ACC112 (cell line): Measurements from ENCODE around the gene CES5A.
"Not testable (repeated sequence)": the region's sequence is repeated elsewhere in the genome, so short reads cannot be mapped to it uniquely, and the experiment has no call there.

Source experiments
- H2AFZ ChIP-seq: fragments of 200-600 bp; sonication (generic); one replicate; pipeline ENCODE4 v1.6.0; 2017; ENCODE audit warnings: antibody characterized with exemption, low read length; ENCODE audit not compliant: unreplicated experiment
- H3K27ac ChIP-seq: fragments of 200-600 bp; sonication (generic); 2 replicates; pipeline ENCODE4 v1.5.1; 2014; ENCODE audit warnings: low read depth, mild to moderate bottlenecking, antibody characterized with exemption, low read length, moderate library complexity
- H3K27me3 ChIP-seq: fragments of 200-600 bp; sonication (generic); 2 replicates; pipeline ENCODE4 v1.6.1; 2014; ENCODE audit warnings: mild to moderate bottlenecking, antibody characterized with exemption, low read length, moderate library complexity, mixed read lengths; ENCODE audit not compliant: insufficient read depth
- H3K36me3 ChIP-seq: fragments of 200-600 bp; sonication (generic); 2 replicates; pipeline ENCODE4 v1.6.1; 2016; ENCODE audit warnings: mild to moderate bottlenecking, antibody characterized with exemption, low read length, moderate library complexity, mixed read lengths; ENCODE audit not compliant: insufficient read depth
- H3K4me1 ChIP-seq: fragments of 200-600 bp; sonication (generic); one replicate; pipeline ENCODE4 v1.6.1; 2016; ENCODE audit warnings: low read length, mixed read lengths; ENCODE audit not compliant: insufficient read depth, unreplicated experiment, control insufficient read depth
- H3K4me3 ChIP-seq: fragments of 200-600 bp; sonication (generic); 2 replicates; pipeline ENCODE4 v1.5.1; 2014; ENCODE audit warnings: mild to moderate bottlenecking, low read depth, low read length
- H3K79me2 ChIP-seq: fragments of 200-600 bp; sonication (generic); one replicate; pipeline ENCODE4 v1.6.0; 2016; ENCODE audit warnings: low read length; ENCODE audit not compliant: control insufficient read depth, unreplicated experiment, insufficient read depth

The CES5A gene

DNA sequence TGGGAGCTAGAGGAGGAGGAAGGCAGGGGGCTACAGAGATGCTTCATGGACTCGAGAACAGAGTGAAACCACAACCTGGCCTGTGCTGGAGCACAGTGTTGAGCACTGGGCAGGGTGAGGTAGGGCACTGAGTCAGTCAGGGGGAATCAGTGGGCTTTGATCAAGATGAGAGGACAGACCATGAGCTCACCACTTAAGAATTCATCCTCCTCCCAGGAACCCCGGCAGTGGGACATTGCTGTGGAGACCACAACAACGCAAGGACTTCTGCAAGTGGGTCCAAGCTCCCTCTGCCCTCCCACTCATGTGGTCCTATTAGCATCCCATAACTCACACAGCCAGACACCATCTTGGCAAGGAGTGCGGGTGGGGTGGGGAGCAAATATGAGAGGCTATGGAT lies 1.7 kb upstream of the CES5A start:
- Histone ChIP-seq H2AFZ (no peak overlapping the region), H3K4me3 (no peak overlapping the region), H3K79me2 (no peaks in the 10 kb centered on the region)

DNA sequence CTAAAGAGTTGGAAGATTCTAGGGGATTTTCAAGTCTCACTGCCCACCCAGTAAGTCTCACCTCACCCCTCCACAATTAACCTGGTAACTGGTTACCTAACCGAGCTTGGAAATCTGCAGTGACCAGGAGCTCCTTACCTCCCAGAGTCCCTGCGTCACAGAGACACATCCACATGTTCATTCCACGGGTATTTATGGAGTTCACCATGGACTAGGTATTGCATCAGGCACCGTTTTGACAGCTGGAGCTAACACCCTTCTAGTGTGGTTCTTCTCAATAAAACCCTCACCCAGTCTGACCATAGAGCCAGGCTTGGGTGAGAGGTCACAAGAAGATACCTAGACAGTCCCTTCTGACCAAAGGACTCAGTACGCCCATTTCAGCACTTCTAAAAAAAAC lies 2.1 kb downstream of the CES5A start:
- Histone ChIP-seq H3K27ac (no peak overlapping the region), H3K36me3 (no peaks in the 10 kb centered on the region), H3K4me3 (no peak overlapping the region), H3K27me3 (no peaks in the 10 kb centered on the region), H3K4me1 (no peaks in the 10 kb centered on the region), H3K79me2 (no peaks in the 10 kb centered on the region), H2AFZ (no peak overlapping the region)

More for the DNA sequence above, 1.7 kb upstream of the CES5A start:
- no peaks in the 10 kb centered on the region for H3K4me1 ChIP-seq
- H3K36me3 ChIP-seq: no peaks in the 10 kb centered on the region
- H3K27ac ChIP-seq: no peak overlapping the region
- no peaks in the 10 kb centered on the region for H3K27me3 ChIP-seq

DNA sequence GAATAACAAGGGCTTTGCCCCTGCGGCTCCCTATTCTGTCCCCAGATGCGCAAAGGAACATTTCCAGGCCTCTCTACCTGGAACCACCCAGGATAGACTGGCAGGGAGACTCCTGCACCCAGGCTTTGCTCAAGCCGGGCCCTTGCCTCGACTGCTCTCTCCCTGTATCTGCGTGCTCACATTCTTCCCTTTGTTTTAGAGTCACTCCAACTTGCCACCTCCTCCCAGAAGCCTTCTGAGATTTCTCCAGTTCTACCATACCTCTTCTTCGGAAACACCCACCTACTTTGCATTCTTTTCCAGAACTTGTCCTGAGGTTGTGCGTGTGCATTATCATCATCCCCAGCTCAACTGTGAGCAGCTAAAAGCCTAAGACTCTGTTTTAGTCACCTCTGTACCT lies 3.0 kb downstream of the CES5A start:
- Histone ChIP-seq H2AFZ (no peak overlapping the region), H3K79me2 (no peaks in the 10 kb centered on the region), H3K27ac (no peak overlapping the region), H3K4me3 (no peak overlapping the region), H3K27me3 (no peaks in the 10 kb centered on the region), H3K36me3 (no peaks in the 10 kb centered on the region), H3K4me1 (no peaks in the 10 kb centered on the region)

DNA sequence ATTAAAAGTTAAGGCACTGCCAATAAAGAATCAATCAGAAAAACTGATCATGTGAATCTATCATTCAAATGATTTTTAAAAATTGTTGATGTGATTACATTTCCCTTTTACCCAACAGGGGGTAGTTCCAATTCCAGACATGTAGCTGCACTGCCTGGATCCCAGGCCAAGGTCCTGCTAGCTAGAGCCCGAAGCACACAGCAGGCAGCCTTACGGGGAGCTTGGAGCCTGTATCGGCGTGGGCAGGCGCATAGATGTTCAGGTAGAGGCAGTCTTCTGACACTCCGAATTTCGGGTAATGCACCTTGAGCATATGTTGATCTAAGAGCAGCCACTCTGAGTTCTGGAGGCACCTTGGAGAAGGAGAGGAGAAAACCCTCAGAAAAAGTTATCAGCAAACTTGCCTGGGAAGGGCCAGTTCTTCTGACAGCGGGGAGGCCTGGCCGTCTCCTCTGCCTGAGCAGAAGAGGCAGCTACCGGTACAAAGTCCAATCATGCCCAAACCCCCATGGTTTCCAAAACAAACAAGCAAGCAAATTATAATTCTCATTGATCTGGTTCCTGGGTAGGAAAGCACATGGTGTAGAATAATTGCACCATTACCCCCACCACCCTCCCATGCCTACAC lies 3.6 kb downstream of the CES5A start:
- Histone ChIP-seq H2AFZ (no peak overlapping the region), H3K4me1 (no peaks in the 10 kb centered on the region), H3K4me3 (no peak overlapping the region), H3K36me3 (no peaks in the 10 kb centered on the region), H3K79me2 (no peaks in the 10 kb centered on the region), H3K27me3 (no peaks in the 10 kb centered on the region), H3K27ac (no peak overlapping the region)

DNA sequence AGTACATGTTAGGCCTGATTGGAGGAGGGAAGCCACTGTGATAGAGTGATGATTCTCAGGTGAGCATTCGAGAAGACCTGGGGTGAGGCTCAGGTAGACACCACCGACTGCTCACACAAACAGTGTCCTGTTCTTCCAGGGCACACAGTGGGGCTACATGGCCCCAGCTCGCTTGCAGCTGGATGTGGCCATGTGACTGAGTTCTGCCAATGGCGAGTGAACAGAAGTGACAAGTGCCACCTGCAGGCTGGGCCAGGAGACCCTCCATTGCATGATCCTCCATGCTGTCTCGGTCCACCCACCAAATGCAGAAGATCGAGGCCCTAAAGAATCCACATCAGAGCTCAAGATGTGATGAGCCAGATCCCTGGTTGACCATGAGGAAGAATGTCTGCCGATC lies 6.2 kb downstream of the CES5A start:
- Histone ChIP-seq H3K79me2 (no peaks in the 10 kb centered on the region), H3K36me3 (no peaks in the 10 kb centered on the region), H3K27me3 (no peaks in the 10 kb centered on the region), H3K27ac (no peak overlapping the region), H2AFZ (no peak overlapping the region), H3K4me3 (no peak overlapping the region), H3K4me1 (no peaks in the 10 kb centered on the region)

DNA sequence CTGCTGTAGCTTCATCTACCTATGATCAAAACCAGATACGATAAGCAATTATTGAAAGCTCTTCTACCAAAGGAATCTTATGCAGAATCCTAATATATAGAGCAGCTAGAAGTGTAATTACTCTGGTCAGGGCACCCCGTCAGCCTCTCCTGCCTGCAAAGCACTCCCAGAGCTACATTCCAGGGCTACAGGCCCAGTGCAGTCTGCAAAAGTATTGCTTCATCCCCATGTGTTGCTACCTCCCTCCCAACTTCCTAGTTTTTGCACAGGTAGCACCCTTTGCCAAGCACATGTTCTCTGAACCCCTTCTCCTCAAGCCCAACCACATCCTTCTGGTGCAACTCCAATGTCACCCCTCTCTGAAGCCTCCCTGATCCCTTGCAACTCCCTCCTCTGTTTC lies 7.0 kb downstream of the CES5A start:
- Histone ChIP-seq H3K27me3 (no peaks in the 10 kb centered on the region), H3K4me1 (no peaks in the 10 kb centered on the region), H2AFZ (no peak overlapping the region), H3K4me3 (no peak overlapping the region), H3K27ac (no peak overlapping the region), H3K79me2 (no peaks in the 10 kb centered on the region), H3K36me3 (no peaks in the 10 kb centered on the region)

DNA sequence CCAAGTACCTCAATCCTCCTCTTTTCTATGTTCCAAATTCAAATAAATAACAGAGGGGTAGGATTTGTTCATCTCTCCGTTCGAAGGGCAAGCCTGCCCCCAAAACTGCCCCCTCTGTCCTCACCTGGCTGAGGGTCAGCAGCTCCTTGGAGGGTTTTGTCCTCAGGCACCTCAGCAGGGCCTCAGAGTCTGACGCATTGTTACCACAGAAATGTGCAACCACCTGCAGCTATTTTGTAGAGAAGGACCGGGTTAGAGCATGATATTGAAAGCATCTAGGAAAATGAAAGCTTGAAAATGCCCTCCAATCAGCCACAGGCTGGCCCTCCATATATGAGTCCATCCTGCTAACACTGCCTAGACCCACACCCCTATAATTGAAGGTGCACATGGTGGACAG lies 13.9 kb downstream of the CES5A start:
- H2AFZ ChIP-seq: no peak overlapping the region
- H3K27me3 ChIP-seq: no peaks in the 10 kb centered on the region
- no peak overlapping the region for H3K27ac ChIP-seq
- H3K36me3 ChIP-seq: no peaks in the 10 kb centered on the region
- H3K4me1 ChIP-seq: no peaks in the 10 kb centered on the region
- H3K79me2 ChIP-seq: no peaks in the 10 kb centered on the region
- H3K4me3 ChIP-seq: no peak overlapping the region

DNA sequence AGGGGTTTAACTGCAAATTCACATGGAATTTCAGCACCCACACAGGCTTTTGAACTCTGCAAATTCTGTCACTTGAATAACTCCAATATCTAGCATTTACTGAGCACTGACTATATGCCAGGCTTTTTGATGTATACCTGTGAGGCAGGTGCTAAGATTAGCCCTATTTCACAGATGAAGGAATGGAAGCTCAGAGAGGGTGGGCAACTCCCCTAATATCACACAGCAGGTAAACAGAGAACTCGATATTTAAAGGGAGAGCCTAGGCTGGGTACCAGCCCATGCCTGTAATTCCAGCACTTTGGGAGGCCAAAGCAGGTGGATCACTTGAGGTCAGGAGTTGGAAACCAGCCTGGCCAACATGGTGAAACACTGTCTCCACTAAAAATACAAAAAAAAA lies 17.5 kb downstream of the CES5A start:
- H2AFZ ChIP-seq, H3K36me3 ChIP-seq, H3K27ac ChIP-seq, H3K4me3 ChIP-seq, H3K27me3 ChIP-seq, H3K79me2 ChIP-seq, H3K4me1 ChIP-seq: not testable (repeated sequence)

DNA sequence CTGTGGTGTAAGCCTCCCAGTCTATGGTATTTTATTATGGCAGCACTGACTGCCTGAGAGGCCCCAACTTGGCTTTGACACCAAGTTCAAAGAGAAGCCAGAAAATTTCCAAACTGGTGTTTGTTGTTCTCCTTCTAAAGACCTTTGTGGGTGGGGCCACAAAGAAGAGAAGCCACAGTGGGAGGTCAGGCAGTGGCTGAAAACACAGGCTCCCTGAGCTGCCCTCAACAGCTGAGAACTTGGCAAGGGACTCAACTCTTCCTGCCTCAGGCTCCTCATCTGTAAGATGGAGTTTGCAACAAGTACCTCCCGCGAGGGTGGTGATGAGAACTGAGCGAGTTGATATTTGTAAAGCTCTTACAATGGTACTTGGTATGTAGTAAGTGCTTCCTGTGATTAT lies 18.2 kb downstream of the CES5A start:
- H3K79me2 ChIP-seq: no peaks in the 10 kb centered on the region
- H3K4me3 ChIP-seq: no peak overlapping the region
- H3K27me3 ChIP-seq: no peaks in the 10 kb centered on the region
- H3K36me3 ChIP-seq: no peaks in the 10 kb centered on the region
- no peaks in the 10 kb centered on the region for H3K4me1 ChIP-seq
- no peak overlapping the region for H3K27ac ChIP-seq
- no peak overlapping the region for H2AFZ ChIP-seq

DNA sequence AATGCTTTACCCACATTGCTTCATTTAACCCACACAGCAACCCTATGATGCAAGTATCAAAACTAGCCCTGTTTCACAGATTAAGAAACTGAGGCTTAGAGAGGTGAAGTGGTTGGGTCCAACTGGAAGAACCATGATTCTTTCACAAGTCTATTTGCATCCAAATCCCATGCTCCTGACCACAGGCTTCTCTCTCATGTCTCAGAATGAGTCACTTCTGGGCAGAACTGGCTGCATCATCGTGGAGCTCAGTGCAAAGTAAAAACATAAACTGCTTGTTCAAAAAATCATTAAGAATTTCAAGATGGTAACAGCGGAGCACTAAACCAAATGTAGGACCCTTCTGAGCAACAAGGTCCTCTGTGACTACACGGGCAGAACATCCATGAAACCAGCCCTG lies 22.1 kb downstream of the CES5A start:
- Histone ChIP-seq H3K27me3 (peaks cover 12% of the 10 kb centered on the region), H3K36me3 (no peaks in the 10 kb centered on the region), H3K4me1 (no peaks in the 10 kb centered on the region), H2AFZ (no peak overlapping the region), H3K79me2 (no peaks in the 10 kb centered on the region), H3K4me3 (no peak overlapping the region), H3K27ac (no peak overlapping the region)

DNA sequence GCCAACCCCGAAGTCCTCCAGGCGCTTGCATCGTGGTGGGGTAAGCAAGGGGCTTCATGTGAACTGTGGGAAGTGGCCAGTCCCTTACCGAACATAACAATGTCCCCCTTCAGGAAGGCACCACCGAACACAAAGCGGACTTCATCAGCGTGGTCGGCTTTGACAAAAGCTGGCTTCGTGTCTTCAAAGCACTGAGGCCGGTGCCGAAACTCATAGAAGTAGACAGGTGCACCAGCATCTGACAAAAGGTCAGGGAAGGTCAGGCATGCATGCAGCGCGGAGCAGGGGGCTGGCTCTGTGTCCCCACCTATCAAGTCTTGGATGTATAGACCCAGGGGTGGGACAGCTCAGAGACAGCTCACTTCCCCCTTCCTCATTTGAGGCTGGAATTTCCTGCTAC lies 25.6 kb downstream of the CES5A start:
- Histone ChIP-seq H3K79me2 (no peaks in the 10 kb centered on the region), H3K36me3 (no peaks in the 10 kb centered on the region), H3K27me3 (peaks cover 30% of the 10 kb centered on the region), H2AFZ (no peak overlapping the region), H3K4me1 (no peaks in the 10 kb centered on the region), H3K4me3 (no peak overlapping the region), H3K27ac (no peak overlapping the region)
